HepG2 (cell line): ENCODE measurements around the gene DOCK1.

ENCODE experiments used
- CTCF ChIP-seq: sonication (generic); formaldehyde crosslinking; IDR thresholded peaks from 2 replicates; pipeline ENCODE4 v1.5.0; 2020; ENCODE audit warnings: mild to moderate bottlenecking, missing genetic modification reagents, moderate library complexity
- LBX2 ChIP-seq: sonication (generic); formaldehyde crosslinking; IDR thresholded peaks from 2 replicates; pipeline ENCODE4 v1.5.0; 2020; ENCODE audit warnings: missing genetic modification reagents, mild to moderate bottlenecking, borderline replicate concordance
- RAD21 ChIP-seq: fragments of 450-650 bp; formaldehyde crosslinking; IDR thresholded peaks from 2 replicates; pipeline ENCODE4 v1.5.0; 2020; ENCODE audit warnings: mild to moderate bottlenecking
- RNF2 ChIP-seq: fragments of 450-650 bp; conservative IDR thresholded peaks from 2 replicates; pipeline ENCODE4 v1.6.1; 2016; ENCODE audit warnings: low read depth
- ZNF224 ChIP-seq: sonication (generic); formaldehyde crosslinking; IDR thresholded peaks from 2 replicates; pipeline ENCODE4 v1.5.0; 2020; ENCODE audit warnings: mild to moderate bottlenecking, missing genetic modification reagents
- TF ChIP-seq, protein P1 (sequence below): IDR thresholded peaks from 2 replicates; pipeline ENCODE4 v1.6.1; 2012; ENCODE audit warnings: low read depth, low read length, improper control_type of control experiment

- TF ChIP-seq RNF2, result no peak
- TF ChIP-seq LBX2, result no peak
- no peak for TF ChIP-seq ZNF224 (CRISPR knock-in tag)
- TF ChIP-seq, protein P1, sequence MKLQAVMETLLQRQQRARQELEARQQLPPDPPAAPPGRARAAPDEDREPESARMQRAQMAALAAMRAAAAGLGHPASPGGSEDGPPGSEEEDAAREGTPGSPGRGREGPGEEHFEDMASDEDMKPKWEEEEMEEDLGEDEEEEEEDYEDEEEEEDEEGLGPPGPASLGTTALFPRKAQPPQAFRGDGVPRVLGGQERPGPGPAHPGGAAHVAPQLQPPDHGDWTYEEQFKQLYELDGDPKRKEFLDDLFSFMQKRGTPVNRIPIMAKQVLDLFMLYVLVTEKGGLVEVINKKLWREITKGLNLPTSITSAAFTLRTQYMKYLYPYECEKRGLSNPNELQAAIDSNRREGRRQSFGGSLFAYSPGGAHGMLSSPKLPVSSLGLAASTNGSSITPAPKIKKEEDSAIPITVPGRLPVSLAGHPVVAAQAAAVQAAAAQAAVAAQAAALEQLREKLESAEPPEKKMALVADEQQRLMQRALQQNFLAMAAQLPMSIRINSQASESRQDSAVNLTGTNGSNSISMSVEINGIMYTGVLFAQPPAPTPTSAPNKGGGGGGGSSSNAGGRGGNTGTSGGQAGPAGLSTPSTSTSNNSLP, result no peak
- TF ChIP-seq CTCF (CRISPR knock-in tag), result no peak
- TF ChIP-seq RAD21, result no peak
Observed at GRCh38 chr10:127435246-127435645, 530.0 kb downstream of the DOCK1 start.
